Endometrium (tissue), 2 donors: ENCODE results near the gene FASN.

Experiments
- FAIRE-seq: peaks from 2 replicates; lab custom pipeline; 2012; peaks lifted over from hg19 to GRCh38; lab: Jason Lieb, UNC
- donor health status: control.
- donor health status: control.

The FASN gene

DNA sequence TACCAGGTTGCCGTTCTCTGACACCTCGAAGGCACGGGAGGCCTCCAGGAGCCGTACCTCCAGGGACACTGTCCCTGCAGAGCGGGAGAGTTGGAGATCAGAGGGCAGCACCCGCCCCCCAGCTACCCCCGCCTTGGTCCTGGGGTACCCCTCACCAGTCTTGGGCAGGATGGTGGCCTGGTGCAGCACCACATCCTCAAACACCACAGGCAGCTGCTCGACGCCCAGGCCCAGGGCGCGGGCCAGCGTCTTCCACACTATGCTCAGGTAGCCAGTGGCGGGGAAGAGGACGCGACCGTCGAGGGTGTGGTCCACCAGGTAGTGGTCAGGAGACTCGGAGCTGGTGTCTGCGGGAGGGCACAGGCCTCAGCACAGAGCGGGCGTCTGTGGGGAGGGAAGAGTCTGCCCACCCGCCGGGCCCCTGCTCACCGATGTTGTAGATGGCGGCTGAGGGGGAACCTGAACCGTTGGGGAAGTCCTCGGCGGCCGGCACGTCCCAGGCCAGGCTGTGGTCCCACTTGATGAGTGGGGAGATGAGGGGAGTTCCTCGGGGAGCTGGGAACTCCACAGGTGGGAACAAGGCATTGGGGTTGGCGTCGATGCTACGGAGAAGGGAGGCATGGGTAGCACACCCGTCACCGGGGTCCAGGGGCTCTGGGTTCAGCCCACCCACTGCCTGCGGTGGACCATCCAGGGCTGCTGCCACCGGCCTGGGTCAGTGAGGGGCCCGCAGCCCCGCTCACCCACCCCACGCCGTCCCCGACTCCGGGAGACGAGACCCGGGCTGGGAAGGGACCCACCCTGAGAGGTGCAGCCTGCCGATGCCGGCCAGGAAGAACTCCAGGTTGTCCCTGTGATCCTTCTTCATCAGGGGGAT is 9.8 kb downstream of the FASN start:
- FAIRE-seq = no peak

DNA sequence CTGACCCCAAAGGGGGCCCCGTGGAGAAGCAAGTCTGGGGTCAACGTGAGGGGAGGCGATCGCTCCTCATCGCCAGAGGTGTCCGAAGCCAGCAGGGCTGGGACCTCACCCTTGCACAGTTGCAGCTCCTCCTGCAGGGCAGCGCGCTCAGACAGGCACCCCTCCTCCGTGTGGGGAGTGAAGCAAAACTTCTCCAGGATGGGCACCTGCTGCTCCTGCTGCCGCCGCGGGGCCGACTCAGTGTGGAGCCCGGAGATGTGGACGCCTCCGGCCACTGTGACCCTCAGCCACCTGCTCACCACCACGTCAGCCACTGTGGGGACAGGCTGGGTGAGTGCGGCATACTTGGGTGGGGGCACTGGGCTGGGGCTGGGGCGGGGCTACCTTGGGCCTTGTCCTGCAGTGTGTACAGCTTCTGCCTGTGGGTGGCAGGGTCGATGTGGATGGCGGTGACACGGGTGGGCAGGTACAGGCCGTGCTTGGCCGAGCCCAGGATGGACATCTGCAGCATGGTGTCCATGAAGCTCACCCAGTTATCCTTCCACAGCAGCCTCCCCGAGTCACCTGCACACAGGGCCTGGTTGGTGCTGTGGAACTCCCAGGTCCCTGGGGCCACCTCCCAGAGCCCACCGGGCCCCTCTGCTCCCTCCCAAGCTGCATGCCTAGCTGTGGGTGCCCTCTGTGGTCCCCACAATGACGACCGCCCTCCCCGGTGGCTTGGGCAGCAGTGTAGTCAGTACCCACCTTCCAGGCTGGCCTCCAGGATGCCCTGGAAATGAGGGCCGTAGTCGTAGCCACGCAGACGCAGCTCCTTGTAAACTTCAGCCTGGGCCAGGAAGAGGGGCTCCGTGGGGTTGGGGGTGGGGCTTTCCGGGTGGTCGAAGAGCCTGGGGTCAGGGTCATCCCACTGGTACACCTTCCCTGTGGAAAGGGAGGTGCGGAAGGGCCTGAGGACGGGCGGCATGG is 10.8 kb downstream of the FASN start:
- FAIRE-seq = no peak

DNA sequence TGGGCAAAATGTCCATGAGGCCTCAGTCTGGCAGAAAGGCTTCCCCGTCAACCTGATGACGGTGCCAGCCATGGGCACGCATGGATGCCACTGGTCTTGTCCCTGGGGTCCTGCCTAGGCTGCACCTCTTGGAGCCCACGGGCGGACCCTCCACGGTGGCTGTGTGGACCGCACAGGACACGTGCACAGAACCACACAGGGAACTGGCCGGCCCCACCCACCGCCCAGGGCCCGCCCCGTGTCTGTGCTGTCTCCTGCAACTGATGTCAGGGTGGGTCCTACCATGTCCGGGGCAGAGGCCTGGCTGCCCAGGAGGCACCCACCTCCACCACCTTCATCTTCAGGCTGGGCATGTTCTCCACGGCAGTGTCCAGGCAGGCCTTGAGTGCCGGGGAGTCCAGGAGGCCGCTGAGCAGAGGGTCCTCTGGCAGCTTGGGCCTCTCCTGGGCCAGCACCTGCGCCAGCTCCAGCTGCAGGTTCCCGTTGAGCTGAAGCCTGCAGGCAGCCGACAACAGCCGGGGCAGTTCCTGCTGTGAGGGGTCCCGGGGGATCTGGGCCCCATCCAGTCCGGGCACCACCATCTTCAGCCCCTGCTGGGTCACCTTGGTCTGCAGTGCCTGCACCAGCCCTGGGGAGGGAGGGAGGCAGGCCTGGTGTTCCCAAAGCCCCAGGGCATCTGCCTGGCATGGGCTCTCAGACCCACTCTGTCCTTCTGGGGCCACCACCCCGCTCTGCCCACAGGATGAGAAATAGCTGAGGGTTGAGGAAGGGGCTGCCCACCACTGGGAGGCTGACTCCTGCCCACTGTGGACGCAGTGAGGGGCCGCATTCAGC is 11.9 kb downstream of the FASN start:
- no peak for FAIRE-seq

DNA sequence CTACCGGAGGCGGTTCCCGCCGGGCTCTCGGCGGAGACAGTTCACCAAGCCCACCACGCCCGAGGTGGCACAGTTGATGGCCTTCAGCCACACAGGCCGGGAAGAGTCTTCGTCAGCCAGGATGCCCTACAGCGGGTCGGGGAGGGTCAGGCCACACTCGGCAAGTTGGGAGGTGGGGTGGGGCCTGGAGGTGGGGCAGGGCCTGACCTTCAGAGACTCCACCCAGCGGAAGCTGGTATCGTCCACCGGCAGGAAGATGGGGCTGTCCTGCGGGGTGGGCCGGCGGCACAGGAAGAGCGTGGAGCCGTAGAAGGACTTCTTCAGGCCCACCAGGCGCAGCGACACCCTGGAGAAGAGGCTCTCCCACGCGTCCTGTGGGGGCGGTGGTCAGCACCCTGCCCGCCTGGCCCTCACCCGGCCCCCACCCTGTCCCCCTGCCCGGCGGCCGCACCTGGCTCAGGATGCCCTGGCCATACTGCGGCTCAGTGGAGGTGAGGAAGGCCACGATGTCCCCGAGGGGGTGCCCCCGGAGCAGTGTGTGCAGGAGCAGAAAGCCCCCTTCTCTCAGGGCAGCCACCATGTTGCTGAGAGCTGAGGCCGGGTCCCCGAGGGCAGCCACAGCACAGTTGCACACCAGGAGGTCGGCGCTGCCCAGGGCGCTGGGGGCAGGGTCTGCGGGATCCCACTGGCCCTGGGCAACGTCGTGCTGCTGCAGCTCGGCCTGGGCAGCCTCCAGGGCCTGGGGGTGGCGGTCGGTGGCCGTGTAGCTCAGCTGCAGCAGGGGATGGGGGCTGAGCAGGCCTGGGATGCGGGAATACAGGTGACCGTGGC is 12.8 kb downstream of the FASN start:
- no peak for FAIRE-seq

DNA sequence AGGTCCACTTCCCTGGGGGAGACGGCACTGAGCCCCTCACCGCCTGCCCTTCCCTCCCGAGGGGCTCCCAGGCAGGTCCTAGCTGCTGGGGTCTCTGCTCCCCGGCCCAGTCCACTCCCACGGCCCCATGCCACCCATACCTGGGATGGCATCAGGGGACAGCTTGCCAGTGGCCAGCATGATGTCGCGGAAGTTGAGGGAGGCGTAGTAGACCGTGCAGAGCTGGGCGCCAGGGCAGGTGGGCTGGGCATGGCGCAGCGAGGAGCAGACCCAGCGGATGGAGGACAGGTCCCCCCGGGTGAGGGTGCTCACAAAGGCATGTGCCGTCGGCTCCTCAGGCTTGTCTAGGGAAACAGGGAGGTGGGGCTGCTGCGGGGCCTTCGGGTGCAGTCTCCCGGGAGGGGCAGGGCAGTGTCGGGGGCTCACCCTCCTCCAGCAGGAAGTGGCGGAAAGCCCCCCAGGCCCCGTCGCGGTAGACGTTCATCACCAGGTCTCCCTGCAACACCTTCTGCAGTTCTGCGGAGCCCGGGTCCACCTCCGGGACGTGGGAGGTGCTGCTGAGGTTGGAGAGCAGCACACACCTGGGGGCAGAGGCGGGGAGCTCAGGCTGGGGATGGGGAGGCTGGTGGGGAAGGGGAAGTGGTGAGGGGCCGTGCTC is 13.5 kb downstream of the FASN start:
- FAIRE-seq = no peak

DNA sequence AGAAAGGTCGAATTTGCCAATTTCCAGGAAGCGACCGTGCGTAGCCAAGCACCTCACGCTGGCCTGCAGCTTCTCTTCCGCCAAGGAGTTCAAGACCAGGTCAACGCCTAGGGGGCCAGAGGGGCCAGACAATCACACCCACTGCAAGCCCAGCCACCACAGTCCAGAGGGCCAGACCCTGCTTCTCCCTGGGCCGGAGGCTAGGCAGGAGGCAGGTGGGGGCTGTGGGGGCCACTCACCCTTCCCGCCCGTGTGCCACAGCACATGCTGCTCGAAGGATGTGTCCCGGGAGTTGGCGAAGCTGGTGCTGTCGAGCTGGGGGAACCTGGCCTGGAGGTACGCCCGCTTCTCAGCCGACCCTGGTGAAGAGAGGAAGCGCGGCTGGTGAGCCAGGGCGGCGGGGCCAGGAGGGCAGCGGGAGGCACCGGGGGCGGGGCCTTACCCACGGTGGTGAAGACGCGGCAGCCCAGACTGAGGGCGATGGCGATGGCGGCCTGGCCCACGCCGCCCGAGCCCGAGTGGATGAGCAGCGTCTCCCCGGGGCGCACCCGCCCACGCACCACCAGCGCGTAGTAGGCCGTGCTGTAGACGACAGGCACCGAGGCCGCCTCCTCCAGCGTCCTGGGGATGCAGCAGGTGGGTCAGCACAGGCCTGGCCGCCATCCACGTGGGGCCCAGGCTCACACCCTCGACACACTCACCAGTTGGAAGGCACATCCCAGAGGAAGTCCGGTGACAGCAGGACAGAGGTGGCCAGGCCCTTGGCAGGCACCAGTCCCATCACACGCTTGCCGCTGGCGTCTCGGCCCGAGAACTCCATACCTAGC is 14.3 kb downstream of the FASN start:
- no peak for FAIRE-seq

DNA sequence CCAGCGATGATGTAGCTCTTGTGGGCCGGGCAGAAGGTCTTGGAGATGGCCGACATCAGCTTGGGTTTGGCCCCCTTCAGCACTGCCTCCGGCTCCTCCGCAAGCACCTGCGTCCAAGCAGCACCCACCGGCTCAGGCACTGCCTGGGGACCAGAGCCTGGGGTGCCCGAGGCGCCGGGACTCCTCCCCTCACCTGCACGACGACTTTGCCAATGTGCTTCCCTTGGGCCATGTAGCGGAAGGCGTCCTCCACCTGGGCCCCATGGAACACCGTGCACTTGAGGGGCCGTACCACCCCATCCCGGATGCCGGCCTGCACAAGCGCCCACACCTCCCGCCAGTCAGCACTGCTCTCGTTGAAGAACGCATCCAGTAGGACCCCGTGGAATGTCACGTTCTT is 15.0 kb downstream of the FASN start:
- FAIRE-seq = no peak

DNA sequence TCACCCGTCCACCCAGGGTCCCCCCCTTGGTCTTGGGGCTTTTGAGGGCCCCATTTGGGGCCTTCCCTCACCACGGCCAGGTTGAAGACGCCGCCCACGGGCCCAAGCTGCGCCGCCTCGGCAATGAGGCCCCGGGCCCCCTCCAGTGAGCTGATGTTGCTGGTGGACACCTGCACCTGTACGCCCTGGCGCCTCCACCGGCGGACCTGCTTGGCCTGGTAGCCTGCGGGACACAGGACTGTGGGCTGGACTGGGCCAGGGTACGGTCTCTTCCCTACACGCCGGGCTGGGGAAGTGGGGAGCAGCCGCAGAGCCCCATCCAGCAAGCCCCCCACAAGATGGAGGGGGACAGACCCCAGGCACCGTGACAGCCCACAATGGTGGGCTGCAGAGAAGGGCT is 15.6 kb downstream of the FASN start:
- no peak for FAIRE-seq

DNA sequence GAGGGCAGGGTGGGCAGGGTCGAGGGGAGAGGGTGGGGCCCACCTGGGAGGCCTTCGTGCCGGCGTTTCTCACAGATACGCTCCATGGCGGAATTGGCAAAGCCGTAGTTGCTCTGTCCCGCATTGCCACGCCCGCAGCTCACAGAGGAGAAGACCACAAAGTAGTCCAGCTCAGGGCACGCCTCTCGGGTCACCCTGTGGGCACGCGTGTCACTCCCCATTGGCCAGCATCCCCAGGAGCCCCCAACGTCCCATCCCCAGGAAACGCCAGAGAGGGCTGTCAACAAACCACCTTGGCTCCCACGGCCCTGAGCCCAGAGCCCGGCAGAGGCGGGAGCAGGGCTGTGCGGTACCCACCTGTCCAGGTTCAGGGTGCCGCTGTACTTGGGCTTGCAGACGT is 16.1 kb downstream of the FASN start:
- FAIRE-seq = no peak

DNA sequence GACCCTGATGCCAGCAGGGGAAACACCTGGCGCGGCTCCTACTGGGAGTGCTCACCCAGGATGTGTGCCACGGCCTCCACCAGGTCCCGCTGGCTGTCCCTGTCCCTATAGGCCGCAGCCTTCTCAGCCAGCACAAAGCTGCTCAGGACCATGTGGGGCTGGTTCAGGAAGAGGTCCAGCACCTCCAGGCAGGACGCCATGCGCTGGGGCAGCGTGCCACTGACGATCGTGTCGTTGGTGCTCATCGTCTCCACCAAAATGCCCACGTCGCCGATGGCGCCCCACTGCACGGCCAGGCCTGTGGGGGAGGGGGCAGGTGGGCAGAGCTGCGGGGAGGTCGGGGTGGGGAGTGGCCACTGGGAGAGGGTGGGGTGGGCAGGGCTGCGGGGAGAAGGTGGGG is 16.5 kb downstream of the FASN start:
- FAIRE-seq = no peak

DNA sequence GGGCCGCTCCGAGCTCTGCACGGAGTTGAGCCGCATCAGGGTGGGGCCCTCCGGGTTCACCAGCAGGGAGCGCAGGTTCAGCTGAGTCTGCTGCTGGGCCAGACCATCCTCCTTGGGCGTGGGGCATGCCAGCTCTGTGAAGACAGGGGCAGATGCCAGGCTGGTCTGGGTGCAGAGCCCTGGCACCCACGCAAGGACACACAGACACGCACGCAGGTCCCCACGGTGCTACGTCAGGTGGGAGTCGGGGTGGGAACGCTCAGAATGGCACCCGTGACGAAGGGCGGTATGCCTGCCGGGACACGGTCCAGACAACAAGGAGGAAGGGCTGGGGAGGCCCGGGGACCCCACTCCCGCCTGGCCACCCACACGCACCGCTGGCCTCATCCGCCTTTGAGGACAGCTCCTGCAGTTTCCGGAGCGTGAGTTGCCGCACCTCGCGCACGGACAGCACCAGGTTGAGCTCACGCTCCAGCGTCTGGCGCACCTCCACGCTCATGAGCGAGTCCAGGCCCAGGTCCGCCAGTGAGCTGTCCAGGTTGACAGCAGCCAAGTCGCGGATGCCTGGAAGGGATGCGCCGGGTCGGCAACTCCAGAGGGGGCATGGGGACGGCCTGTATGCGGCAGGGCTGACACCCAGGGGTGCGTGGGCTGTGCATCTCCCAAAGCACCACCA is 17.1 kb downstream of the FASN start:
- FAIRE-seq = no peak

DNA sequence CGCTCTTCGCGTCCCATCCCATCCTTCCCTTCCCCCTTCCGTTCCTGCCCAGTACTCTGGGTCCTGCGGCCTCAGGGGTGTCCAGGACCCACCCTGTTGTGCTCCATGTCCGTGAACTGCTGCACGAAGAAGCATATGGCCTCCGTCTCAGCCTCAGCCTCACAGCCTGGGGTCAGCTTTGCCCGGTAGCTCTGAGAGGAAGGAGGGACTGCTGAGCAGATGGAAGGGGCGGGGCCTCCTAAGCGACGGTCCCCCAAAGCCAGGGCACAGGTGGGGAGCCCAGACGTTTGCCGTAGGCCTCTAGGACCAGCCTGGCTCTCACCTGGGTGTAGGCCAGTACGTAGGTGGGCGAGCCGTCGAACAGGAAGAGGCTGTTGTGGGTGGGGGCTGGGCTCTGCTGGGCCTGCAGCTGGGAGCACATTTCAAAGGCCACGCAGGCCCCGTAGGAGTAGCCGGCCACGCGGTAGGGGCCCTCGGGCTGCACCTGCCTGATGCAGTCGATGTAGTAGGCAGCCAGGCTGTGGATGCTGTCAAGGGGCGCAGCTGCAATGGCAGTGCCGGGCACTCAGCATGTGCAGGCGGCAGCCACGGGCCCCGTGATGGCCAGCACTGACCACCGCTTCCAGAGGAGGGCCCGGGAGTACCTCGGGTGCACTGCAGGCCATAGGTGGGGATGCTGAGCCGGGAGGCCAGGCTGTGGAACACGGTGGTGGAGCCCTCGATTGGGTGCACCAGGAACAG is 17.8 kb downstream of the FASN start:
- no peak for FAIRE-seq

DNA sequence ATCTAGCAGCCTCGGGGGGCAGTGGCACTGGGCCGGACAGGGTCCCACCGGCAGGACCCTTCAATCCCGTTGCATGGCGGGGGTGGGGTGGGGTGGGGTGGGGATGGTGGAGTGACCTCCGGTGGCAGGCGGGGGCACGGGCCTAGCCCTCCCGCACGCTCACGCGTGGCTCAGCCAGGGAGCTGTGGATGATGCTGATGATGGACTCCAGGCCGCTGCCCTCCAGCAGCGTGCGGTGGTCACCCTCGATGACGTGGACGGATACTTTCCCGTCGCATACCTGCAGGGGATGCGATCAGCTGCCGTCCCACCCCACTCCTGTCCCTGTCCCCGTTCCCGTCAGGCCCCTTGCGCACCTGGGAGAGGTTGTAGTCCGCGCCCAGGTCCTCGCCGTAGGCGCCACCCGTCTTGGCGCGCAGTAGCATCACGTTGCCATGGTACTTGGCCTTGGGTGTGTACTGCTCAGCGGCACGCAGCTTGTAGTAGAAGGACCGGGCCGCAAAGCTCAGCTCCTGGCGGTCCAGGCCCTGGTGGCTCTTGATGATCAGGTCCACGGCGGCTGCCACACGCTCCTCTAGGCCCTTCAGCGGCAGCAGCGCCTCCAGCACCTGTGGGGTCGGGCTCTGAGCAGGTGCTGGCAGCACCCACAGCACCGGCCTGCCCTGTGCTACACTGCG is 18.9 kb downstream of the FASN start:
- no peak for FAIRE-seq

DNA sequence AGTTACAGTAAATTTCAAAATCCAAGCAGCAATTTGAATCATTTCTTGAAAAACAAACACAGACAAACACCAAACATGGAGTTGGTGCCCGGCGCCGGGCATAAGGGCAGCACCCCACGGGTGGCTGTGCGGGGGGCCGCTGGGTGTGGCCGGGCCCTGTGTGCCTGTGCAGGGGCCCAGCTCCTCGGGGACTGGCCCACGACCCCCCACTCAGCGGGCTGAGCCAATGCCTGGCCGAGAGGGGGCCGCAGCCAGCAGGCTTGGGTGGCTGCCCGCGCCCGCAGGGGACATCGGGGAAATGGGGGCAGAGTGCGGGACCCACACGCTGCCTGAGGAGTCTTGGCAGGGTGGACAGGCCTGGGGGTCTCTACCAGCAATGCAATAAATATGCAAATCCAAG is 19.6 kb downstream of the FASN start:
- no peak for FAIRE-seq

DNA sequence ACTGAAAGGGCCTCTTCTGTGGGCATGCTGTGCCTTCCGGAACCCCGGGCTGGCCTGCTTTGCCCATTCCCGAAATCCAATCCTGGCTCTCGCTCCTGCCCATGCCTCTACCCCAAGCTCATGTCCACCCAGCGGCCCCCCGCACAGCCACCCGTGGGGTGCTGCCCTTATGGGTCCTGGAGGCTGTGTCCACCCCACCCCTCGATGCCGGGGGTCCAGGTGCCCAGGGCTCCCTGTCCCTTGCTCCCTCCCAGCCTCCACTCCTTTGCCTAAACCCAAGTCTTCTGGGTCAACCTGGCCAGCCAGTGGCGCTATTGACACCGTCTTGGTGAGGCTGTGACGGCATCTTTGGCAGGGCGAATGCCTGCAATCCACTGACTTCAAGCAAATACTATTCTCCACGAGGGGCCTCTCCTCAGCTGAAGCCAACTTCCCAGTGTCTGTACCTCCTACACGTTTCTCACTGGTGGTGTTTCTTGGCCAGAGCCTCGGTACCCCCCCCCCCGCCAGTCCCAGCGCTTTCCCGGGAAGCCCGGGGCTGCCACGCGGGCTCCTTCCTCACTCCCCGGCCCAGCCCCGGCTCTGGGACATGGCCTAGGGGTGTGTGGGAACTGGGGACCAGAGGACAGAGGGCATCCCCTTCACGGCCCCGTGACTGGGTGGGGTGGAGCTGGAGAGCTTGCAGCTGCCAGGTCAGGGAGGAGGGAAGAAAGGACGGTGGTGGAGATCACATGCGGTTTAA is 20.2 kb downstream of the FASN start:
- no peak for FAIRE-seq

DNA sequence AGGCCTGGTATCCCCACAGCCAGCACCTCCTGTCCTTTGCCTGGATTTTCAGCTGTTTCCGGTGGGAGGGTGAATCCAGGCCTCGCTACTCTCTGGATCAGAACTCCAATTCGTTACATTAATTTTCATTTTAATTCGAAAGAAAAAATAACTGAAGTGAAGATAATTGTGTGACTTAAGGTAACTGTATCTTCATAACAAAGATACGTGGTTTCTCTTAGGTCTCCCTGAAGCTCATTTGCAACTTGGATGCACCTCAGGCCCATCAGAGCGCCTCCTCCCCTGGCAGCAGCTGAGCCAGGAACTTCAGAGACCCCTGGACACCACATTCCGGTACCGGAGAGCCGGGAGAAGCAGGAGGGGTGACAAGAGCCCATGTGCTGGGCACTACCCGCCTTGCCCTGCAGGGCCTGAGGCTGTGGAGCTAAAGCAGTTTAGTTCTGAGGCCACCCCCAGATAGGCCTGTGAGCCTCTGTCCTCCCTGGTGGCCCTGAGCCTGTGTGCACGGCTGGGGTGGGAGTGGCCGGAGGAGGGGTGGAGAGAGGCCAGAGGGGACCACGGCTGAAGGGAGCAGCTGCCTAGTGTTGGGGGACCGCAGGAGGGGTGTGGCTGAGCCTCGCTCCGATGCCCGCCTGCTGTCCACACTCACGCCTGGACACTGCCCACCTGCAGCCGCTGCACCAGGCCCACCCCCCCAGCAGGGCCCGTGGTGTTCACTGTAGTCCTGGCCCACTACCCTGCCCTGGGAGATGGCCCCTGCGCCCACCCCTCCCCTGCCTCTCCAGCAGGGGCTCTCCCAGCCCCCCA is 21.0 kb downstream of the FASN start:
- no peak for FAIRE-seq
